GM12872 (cell line): Measurements from ENCODE around the gene ACOT13.

ENCODE experiments used
- TF ChIP-seq, protein P1 (sequence below): IDR thresholded peaks from 3 replicates; pipeline ENCODE4 v1.5.1; 2011; ENCODE audit warnings: low read depth, mild to moderate bottlenecking, low read length, moderate library complexity; ENCODE audit not compliant: insufficient read depth

ACOT13 gene

DNA sequence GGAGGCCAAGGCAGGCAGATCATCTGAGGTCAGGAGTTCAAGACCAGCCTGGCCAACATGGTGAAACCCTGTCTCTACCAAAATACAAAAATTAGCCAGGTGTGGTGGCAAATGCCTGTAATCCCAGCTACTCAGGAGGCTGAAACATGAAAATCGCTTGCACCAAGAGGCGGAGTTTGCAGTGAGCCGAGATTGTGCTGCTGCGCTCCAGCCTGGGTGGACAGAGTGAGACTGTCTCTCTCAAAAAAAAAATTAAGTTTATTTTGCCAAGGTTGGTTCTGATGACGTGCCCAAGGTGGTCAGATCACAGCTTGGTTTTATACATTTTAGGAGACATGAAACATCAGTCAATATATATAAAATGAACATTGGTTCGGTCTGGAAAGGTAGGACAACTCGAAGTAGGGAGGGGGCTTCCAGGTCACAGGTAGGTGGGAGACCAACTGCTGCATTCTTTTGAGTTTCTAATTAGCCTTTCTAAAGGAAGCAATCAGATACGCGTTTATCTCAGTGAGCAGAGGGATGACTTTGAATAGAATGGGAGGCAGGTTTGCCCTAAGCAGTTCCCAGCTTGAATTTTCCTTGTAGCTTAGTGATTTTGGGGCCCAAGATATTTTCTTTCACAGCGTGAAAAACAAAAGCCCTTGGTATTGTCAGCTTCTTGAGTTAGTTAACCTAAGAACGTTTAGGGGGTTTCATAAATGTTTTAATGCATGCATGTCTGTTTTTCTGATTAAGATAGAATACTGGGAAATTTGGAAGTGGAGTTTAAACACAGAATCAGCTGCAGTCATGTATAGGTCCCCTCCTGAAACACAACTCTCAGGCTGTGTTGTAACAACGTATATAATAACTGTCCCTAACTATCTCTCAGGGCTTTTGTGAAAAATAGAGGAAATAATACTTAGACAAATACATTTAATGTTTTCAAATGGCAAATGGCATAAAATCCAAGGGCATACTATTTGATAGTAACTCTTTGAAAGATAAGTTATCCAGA, 16.7 kb downstream of the ACOT13 start:
- TF ChIP-seq, protein P1, sequence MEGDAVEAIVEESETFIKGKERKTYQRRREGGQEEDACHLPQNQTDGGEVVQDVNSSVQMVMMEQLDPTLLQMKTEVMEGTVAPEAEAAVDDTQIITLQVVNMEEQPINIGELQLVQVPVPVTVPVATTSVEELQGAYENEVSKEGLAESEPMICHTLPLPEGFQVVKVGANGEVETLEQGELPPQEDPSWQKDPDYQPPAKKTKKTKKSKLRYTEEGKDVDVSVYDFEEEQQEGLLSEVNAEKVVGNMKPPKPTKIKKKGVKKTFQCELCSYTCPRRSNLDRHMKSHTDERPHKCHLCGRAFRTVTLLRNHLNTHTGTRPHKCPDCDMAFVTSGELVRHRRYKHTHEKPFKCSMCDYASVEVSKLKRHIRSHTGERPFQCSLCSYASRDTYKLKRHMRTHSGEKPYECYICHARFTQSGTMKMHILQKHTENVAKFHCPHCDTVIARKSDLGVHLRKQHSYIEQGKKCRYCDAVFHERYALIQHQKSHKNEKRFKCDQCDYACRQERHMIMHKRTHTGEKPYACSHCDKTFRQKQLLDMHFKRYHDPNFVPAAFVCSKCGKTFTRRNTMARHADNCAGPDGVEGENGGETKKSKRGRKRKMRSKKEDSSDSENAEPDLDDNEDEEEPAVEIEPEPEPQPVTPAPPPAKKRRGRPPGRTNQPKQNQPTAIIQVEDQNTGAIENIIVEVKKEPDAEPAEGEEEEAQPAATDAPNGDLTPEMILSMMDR, result no peak

DNA sequence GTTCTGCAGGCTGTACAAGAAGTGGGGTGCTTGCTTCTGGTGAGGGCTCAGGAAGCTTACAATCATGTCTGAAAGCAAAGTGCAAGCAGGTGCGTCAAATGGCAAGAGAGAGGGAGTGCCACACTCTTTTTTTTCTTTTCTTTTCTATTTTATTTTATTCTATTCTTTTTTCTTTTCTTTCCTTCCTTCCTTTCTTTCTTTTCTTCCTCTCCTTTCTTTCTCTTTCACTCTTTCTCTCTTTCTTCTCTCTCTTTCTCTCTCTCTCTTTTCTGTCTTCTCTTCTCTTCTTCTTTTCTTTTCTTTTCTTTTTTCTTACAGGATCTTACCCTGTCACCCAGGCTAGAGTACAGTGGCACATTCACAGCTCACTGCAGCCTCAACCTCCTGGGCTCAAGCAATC, 19.5 kb downstream of the ACOT13 start:
- TF ChIP-seq, protein P1, result no peak

DNA sequence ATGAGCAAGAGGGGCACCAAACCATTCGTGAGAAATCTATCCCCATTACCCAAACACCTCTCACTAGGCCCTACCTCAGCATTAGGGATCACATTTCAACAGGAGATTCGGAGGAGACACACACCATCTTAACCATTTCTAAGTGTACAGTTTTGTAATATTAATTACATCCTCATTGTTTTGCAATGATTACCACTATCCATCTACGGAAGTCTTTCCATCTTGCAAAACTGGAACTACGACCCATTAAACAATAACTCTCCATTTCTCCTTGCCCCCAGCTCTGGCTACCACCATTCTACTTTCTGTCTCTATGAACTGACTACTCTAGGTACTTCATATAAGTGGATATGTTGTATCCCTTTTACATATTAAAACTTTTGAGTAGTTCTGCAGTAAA, 20.1 kb downstream of the ACOT13 start:
- TF ChIP-seq, protein P1, result no peak

DNA sequence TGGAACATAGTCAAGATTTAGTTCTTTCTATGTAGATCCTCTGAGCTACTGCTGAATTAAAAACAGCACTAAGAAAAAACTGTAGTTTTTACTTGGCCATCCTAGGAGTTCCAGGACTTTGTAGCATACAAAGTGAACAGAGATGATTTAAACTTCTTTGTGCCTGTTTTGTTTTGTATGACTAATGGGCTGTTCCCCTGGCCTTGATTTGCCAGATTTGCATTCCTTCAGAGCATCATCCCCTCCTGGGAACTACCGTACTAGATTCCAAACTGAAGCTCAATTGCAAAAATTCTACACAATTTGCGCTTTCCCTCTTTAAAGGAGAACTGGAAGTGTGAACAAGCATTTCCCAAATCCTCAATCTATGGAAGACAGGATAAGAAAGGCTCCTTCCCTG, 23.1 kb downstream of the ACOT13 start:
- TF ChIP-seq, protein P1, result no peak

DNA sequence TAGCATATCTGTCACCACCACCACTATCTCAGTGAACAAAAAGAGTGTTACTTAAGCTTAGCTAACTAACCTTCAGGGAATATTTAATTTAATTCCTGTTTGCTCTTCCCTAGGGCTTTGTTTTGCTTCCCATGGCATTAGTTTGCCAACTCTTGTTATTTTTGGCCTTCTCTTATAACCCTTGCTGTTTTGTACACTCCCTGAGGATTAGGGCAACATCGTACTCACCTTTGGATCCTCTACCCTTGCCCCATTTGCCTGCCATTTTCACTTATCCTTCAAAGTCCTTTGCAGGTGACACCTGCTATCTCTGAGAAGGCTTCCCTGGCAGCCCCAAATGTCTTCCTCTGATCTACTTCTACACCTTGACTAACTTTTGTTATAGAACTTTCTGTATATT, 23.7 kb downstream of the ACOT13 start:
- TF ChIP-seq, protein P1, result no peak

DNA sequence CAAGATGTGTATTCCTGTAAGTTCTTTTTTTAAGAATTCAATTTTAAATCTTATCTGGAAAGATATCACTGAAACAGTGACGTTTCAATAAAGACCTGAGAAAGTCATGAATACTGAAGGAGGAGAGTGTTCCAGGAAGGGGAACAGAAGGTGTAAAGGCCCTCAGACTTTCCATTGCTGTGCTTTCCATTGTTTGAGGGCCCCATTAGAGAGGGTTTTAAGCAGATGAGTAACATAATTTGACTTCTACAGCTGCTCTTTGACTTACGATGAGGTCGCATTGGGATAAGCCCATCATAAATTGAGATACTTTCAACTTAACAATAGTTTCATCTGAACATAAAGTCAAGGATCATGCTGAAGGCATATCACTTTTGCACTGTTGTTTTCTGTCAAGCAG, 24.7 kb downstream of the ACOT13 start:
- TF ChIP-seq, protein P1, result no peak

DNA sequence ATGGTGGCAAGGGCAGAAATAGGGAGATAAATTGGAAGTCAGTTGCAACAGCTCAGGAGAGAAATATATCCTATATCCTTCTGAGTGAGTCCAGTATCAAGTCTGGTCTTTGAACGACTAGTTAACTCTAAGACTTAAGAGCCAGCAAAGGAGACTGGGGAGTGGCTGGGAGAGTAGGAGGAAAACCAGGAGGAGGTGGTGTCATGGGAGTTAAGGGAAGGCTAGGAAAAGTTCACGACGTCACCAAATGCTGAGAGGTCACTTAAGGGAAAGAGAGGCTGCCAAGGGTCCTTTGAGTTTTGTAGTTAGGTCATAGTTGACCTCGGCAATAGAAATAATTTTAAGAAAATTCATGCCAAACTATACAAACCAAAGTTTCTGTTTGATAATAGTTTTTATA, 25.1 kb downstream of the ACOT13 start:
- TF ChIP-seq, protein P1, result no peak
